NCI-H2227 treated with DMSO at 0.1 percent for 48 hours (cell line): ENCODE data around the gene ASB18.
"Not testable (repeated sequence)": the region's sequence is repeated elsewhere in the genome, so short reads cannot be mapped to it uniquely, and the experiment has no call there.

Experiments used
- DNase-seq: peaks from one replicate; lab custom pipeline; 2025; lab: John Stamatoyannopoulos, UW

The ASB18 gene, protein sequence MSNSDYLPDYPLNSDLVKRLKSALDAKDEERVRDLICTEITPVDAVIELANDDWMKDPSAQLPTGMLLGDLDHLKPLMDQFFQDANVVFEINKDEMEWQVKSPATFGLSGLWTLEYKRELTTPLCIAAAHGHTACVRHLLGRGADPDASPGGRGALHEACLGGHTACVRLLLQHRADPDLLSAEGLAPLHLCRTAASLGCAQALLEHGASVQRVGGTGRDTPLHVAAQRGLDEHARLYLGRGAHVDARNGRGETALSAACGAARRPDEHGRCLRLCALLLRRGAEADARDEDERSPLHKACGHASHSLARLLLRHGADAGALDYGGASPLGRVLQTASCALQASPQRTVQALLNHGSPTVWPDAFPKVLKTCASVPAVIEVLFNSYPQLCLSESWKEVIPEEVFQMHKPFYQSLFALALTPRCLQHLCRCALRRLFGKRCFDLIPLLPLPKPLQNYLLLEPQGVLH

GRCh38 chr2:236264256-236264655, at the start of gene ASB18:
ASB18 (minus strand) TSS chr2:236264406; CDS start chr2:236264345, 61 bp downstream.
- no peak for DNase-seq

- no peak for DNase-seq
These were observed 47.1 kb upstream of the ASB18 start for GRCh38 chr2:236311286-236311685.

DNA sequence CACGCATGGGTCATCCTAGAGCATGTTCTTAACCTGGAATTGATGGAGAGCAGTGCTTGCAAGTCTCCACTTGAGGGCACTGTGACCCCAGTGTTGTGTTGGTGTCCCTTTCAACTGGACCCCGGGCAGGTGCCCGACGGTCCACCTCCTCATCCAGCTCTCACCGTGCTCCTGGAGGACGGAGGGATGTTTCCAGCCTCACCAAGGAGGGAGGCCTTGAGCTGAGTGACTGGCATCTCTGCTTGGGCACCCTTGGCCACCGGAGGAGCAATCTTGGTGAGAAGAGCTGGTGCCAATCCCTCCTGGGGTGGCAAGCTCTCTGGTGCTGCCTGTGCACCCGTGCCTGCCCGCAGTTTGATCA, 45.4 kb upstream of the ASB18 start:
- DNase-seq, result no peak

DNA sequence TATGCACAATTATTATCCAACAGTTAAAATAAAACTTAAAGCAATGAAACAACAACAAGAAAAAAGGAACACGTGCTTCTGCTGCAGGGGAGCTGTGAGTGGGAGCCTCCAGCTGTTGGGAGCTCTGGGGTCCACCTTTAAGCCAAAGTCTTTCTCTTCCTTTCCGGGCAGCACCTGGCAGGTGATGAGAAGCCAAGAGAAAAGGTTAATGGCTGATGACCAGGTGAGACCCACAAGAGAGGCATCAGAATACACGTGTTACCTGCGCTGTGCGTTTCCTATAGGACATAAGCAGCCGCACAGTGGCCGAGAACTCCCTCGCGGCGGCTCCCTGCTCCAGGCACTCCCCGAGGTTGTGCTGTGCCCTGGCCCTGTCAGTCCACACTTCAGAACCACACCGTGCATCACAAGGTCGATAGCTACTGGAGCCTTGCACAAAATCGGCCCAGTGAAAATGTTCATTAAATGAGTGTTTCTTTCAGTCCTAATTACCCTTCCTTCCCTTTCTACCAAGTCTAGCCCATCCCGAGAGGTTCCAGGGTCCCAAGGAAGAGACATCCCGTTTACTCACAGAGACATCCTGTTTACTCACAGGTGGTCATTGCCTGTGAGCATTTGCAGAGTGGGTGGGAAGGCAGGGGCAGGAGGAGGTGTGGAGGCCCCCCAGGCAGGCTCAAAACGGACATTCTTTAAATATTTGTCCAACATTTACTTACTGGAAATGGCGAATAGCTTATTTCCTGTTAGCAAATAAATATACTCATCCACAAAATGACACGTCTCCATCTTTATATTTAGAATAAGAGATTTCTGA, 44.9 kb upstream of the ASB18 start:
- no peak for DNase-seq

DNA sequence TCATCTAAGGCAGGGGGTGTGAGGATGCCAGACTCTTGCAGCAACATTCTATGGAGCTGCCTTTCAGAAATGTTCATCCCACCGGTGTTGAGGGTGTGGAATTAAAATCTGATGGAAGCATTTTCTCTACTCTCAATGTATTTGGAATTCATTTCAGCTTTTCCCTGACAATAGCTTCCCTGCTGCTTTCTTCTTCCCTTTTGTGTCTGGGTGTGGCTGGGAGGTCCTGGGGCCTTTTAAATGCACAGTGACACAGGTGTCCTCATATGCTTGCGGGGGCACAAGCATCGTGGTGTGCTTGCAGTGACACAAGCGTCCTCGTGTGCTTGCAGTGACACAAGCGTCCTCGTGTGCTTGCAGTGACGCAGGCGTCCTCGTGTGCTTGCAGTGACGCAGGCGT, 43.4 kb upstream of the ASB18 start:
- DNase-seq, result no peak

GRCh38 chr2:236306825-236307540, 42.8 kb upstream of the ASB18 start:
- DNase-seq, result no peak

- no peak for DNase-seq
These were observed 41.9 kb upstream of the ASB18 start for GRCh38 chr2:236305964-236306605.

GRCh38 chr2:236305531-236305930, 41.3 kb upstream of the ASB18 start:
- DNase-seq, result no peak

DNA sequence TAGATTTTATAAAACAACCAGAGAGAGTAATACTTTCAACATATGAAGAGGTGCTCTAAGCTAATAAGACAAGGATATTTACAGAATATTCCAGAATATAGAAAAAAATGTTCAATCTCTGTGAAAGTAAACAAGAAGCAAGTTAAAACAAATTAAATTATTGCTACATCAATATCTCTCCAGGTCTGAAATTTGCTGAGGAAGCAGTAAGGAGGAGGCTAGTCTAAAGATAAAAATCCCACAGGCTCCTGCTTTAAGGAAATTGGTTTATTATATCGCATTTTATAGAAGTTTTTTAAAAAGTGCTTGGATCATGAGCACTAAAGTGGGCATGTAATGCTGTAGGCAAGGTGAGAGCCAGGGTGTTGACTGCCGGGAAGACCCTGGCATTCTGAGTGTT, 39.7 kb upstream of the ASB18 start:
- no peak for DNase-seq

DNA sequence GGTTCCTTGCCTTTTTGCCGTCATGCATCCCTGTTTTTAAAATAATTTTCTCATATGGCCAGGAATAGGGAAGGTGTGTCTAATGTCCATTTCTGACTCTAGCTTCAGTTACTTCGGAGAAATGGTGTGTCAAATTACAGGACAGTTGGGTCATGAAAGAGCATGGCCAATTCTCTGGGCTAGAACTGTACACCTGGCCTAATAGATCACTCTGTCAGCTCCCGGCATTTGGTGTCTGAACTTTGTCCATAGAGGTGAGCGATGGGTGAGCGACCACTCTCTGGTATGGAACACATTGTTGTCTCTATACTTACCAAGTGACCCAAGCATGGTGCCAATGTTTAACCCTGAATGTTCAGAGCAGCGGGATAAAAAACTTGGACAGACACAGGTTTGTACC, 38.3 kb upstream of the ASB18 start:
- no peak for DNase-seq

- DNase-seq, result no peak
These were observed 34.8 kb upstream of the ASB18 start for GRCh38 chr2:236298924-236299475.

GRCh38 chr2:236295481-236295880, 31.3 kb upstream of the ASB18 start:
- DNase-seq, result no peak

- no peak for DNase-seq
These were observed 30.4 kb upstream of the ASB18 start for GRCh38 chr2:236294647-236295046.

DNA sequence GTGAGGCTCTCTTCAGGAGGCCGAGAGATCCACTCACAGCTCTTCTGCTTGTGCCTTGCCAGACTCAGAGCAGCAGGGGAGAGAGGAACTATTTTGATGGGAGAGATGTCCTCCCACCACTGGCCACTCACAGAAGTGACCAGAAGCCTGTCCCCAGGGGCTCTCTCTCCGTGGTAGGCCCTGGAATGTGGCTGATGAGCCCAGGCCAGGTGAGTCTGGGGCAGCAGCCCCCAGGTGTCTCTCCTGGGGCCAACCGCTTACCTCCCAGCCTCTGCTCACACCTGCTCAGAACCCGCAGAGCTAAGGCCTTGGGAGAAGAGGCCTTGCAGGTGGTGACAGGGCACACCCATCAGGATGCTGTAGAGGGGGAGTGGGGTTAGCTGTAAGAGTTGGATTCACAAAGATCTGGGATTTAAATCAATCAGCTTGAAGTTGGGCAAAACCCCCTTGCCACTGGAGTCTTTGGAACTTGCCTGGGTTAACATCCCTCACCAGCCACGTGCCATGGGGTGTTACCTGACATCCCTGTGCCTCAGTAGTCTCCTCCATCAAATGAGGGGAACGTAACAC, 29.1 kb upstream of the ASB18 start:
- no peak for DNase-seq

DNA sequence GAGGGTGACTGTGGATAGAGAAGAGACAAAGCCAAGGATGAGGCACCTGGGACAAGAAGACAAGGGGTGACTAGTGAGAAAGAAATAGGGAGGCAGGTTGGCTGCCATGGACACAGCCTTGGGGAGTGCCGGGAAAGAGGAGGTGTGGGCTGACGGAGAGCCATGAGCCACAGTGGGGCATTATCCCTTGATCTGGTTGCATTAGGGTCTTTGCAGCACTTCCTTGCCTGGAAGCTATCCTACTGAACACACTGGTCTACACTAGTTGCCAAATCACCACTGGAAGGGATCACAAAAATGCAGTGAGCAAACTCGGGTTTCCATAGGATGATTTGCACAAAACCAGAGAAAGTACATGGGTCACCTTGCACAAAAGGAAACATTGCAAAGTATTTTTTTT, 27.7 kb upstream of the ASB18 start:
- DNase-seq, result no peak

DNA sequence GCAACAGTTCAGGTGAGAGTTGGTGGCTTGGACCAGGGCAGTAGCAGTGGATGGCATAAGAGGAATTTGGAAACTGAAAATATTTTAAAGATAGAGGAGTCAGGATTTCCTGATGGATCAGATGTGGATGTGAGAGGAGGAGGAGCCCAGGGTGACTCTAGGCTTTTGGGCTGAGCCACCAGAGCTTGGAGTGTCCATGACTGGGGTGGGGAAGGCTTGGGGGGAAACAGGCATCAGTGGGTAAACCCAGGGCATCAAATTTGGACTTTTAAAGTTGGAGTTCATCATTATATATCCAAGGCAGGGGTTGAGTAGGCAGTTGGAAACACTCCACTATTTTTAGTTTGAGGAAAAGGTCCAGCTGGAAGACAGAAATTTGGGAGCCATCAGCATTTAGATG, 27.3 kb upstream of the ASB18 start:
- no peak for DNase-seq

- no peak for DNase-seq
These were observed 26.7 kb upstream of the ASB18 start for GRCh38 chr2:236290742-236291425.

DNA sequence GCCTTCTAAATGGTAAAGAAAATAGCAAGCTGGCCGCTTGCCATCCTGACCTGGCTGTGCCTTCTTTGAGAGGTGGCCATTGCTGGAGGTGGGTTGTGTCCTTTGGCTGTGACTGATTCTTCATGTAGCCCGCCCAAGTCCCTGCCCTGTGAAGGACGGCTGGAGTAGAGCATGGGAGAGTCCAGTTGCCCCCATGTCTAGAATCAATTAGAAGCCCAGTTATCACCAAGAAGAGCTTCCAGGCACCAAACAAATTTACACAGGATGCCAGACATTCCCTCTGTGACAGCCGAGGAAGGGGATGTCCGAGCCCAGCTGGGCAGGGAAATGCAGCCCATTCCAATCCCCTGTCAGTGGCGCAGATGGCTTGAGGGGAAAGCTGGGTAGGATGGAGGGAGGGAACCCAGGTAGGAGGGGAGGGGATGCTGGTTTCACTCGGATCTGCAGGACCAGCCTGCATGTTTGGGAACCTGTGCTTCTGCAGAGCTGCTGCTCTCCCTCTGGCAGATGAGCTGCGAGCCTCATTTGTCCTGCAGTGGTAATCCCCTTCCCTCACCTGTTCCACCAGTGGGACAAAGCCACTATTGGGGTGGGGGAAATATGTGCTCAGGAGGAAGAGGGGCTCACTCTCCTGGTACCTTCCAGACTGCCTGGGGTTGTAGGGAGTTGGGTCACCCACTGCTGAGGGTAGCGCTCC, 25.7 kb upstream of the ASB18 start:
- DNase-seq, result no peak

GRCh38 chr2:236288373-236288772, 24.2 kb upstream of the ASB18 start:
- DNase-seq, result not testable (repeated sequence)

DNA sequence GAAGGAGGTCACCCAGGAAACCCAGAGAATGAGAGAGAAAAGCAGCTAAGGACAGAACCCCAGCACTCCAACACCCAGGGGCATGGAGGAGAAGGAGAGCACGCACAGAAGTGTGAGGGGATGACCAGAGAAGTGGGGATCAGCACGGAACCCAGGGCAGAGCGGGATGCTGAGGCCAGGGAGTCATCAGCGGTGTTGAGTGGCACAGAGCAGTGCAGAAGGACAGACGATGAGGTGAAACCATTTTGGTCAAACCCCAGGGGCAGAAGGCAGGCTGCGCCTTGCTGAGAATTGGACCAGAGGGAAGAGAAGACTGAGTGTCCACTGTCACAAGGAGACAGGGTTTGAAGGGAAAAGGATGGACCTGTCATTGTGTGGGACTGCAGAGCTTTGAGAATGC, 23.4 kb upstream of the ASB18 start:
- DNase-seq, result no peak
